K562 (cell line): ENCODE measurements around the gene ABCC11.

Experiments
- HEY1 ChIP-seq: fragments of 250-450 bp; sonication (Bioruptor Pico); IDR thresholded peaks from 2 replicates; pipeline ENCODE4 v1.5.0; 2020; ENCODE audit warnings: mild to moderate bottlenecking, moderate library complexity, borderline replicate concordance
- TCFL5 ChIP-seq: fragments of 250-450 bp; sonication (Bioruptor Pico); conservative IDR thresholded peaks from 2 replicates; pipeline ENCODE4 v1.6.1; 2021; ENCODE audit warnings: mild to moderate bottlenecking, moderate library complexity, matching md5 sums

GRCh38 chr16:48172682-48173081 is 74.7 kb downstream of the ABCC11 start:
- no peak for TF ChIP-seq HEY1
- TF ChIP-seq TCFL5 (CRISPR knock-in tag), result no peak
